Upper lobe of right lung (tissue), 1 donor: ENCODE measurements around the gene FEM1C. TPM values are rescaled to one million over a fixed set of nuclear protein-coding genes. Genes with fewer than 3 reads are reported as not detected.

Experiments used
- ATAC-seq: fragments of 200-7000 bp; cut with Tn5 transposase; one replicate; pipeline ENCODE4 v1.9.1; 2020; ENCODE audit warnings: mild to moderate bottlenecking, moderate library complexity
- DNase-seq: peaks from one replicate; pipeline ENCODE4 v3.0.0-alpha.2; 2020
- H3K27ac ChIP-seq: fragments of 200-600 bp; one replicate; pipeline ENCODE4 v1.8.0; 2022
- H3K27me3 ChIP-seq: fragments of 200-600 bp; one replicate; pipeline ENCODE4 v1.8.0; 2022; ENCODE audit warnings: mild to moderate bottlenecking
- H3K36me3 ChIP-seq: fragments of 200-600 bp; one replicate; pipeline ENCODE4 v1.8.0; 2022
- H3K4me1 ChIP-seq: fragments of 200-600 bp; one replicate; pipeline ENCODE4 v1.8.0; 2022
- H3K4me3 ChIP-seq: fragments of 200-600 bp; one replicate; pipeline ENCODE4 v1.8.0; 2022; ENCODE audit warnings: mild to moderate bottlenecking
- H3K9me3 ChIP-seq: fragments of 200-600 bp; one replicate; pipeline ENCODE4 v1.8.0; 2022
- CTCF ChIP-seq: fragments of 200-600 bp; IDR thresholded peaks from one replicate; pipeline ENCODE4 v1.8.0; 2022; ENCODE audit warnings: antibody characterized with exemption
- intact Hi-C: fragments of 100-400 bp; cut with DNase I; formaldehyde crosslinking; loops from one replicate; pipeline ENCODE4 v1.11.0; 2022
- total RNA-seq: library from RNA; stranded (reverse); fragmentation: NEBNext Ultra II Directional; extraction: Animal tissue kit (Norgen Biotek cat#: 25700); gene quantifications from one replicate; pipeline ENCODE4 v1.2.1, GENCODE V29; 2021
- donor health status: DM: no; HTN: yes; CAD: no; lungs with severe emphysema.

Gene FEM1C
- total RNA-seq, 1 donor from 2014 or later, result 26.1 TPM

- Histone ChIP-seq H3K36me3 (no peaks in the 10 kb centered on the region), H3K4me3 (no peak overlapping the region), H3K27ac (no peak overlapping the region), H3K9me3 (no peaks in the 10 kb centered on the region), H3K27me3 (no peaks in the 10 kb centered on the region), H3K4me1 (no peaks in the 10 kb centered on the region)
- intact Hi-C loops, result no loop called here
- no peak for DNase-seq
- TF ChIP-seq CTCF, result no peak
- ATAC-seq, result no peak
Observed at GRCh38 chr5:115584501-115584900, 39.9 kb upstream of the FEM1C start.

GRCh38 chr5:115583474-115583873 is 38.9 kb upstream of the FEM1C start:
- Histone ChIP-seq H3K27ac (no peak overlapping the region), H3K4me1 (no peaks in the 10 kb centered on the region), H3K4me3 (no peak overlapping the region), H3K36me3 (no peaks in the 10 kb centered on the region), H3K9me3 (no peaks in the 10 kb centered on the region), H3K27me3 (no peaks in the 10 kb centered on the region)
- intact Hi-C loops, result no loop called here
- ATAC-seq (no peak), DNase-seq (no peak)
- TF ChIP-seq CTCF, result no peak

GRCh38 chr5:115580941-115581340 is 36.4 kb upstream of the FEM1C start:
- intact Hi-C loops, result no loop called here
- TF ChIP-seq CTCF, result no peak

GRCh38 chr5:115579747-115580173 is 35.2 kb upstream of the FEM1C start:
- H3K27me3 ChIP-seq, result no peaks in the 10 kb centered on the region
- TF ChIP-seq CTCF, result no peak
- no peaks in the 10 kb centered on the region for H3K9me3 ChIP-seq
- H3K27ac ChIP-seq, result no peak overlapping the region
- intact Hi-C loops, result loop anchor here (5.0 kb wide), 1 partner anchor 272 kb away; no protein-coding TSS in a partner anchor
- no peak for ATAC-seq
- H3K4me3 ChIP-seq, result no peak overlapping the region
- no peaks in the 10 kb centered on the region for H3K36me3 ChIP-seq
- no peak for DNase-seq
- no peaks in the 10 kb centered on the region for H3K4me1 ChIP-seq

More at GRCh38 chr5:115580941-115581340, 36.4 kb upstream of the FEM1C start:
- no peaks in the 10 kb centered on the region for H3K4me1 ChIP-seq
- ATAC-seq (no peak), DNase-seq (no peak)
- H3K27ac ChIP-seq, result no peak overlapping the region
- no peaks in the 10 kb centered on the region for H3K9me3 ChIP-seq
- no peaks in the 10 kb centered on the region for H3K27me3 ChIP-seq
- no peak overlapping the region for H3K4me3 ChIP-seq
- no peaks in the 10 kb centered on the region for H3K36me3 ChIP-seq

GRCh38 chr5:115579216-115579615 is 34.6 kb upstream of the FEM1C start:
- intact Hi-C loops, result loop anchor here (5.0 kb wide), 1 partner anchor 272 kb away; no protein-coding TSS in a partner anchor
- no peak for ATAC-seq
- no peak for DNase-seq

More at GRCh38 chr5:115579216-115579615, 34.6 kb upstream of the FEM1C start:
- H3K36me3 ChIP-seq, result no peaks in the 10 kb centered on the region
- H3K9me3 ChIP-seq, result no peaks in the 10 kb centered on the region
- H3K4me3 ChIP-seq, result no peak overlapping the region
- no peaks in the 10 kb centered on the region for H3K4me1 ChIP-seq
- no peaks in the 10 kb centered on the region for H3K27me3 ChIP-seq
- H3K27ac ChIP-seq, result no peak overlapping the region
- TF ChIP-seq CTCF, result no peak
